Measurements from ENCODE around the gene AUTS2. TPM values are rescaled to one million over a fixed set of nuclear protein-coding genes. Genes with fewer than 3 reads are reported as not detected.

Gene AUTS2
- total RNA-seq, 3 donors from 2014 or later: 31.2 to 67.6 (median 36.5) TPM

GRCh38 chr7:70487428-70487827, 889.2 kb downstream of the AUTS2 start:
- intact Hi-C loops (cut with DNase I, micrococcal nuclease): no loop called here

GRCh38 chr7:70487886-70488285, 889.6 kb downstream of the AUTS2 start:
- intact Hi-C loops (cut with DNase I, micrococcal nuclease): no loop called here
- DNase-seq (no peak), ATAC-seq (no peak)
- no peaks in the 10 kb centered on the region for H3K9me3 ChIP-seq
- H3K4me3 ChIP-seq: no peak overlapping the region
- H3K36me3 ChIP-seq (ENCODE audit: low read depth): no peaks in the 10 kb centered on the region
- TF ChIP-seq CTCF (IDR thresholded peaks at IDR 0.05): no peak
- no peaks in the 10 kb centered on the region for H3K4me1 ChIP-seq (ENCODE audit: low read depth)

More at GRCh38 chr7:70487428-70487827, 889.2 kb downstream of the AUTS2 start:
- no peak for DNase-seq
- TF ChIP-seq CTCF (IDR thresholded peaks at IDR 0.05): no peak
- Histone ChIP-seq H3K36me3 (ENCODE audit: low read depth) (no peaks in the 10 kb centered on the region), H3K4me3 (no peak overlapping the region), H3K9me3 (no peaks in the 10 kb centered on the region), H3K4me1 (ENCODE audit: low read depth) (no peaks in the 10 kb centered on the region)
- no peak for ATAC-seq

GRCh38 chr7:70489813-70490212, 891.5 kb downstream of the AUTS2 start:
- Histone ChIP-seq H3K9me3 (no peaks in the 10 kb centered on the region), H3K4me3 (no peak overlapping the region), H3K4me1 (ENCODE audit: low read depth) (no peaks in the 10 kb centered on the region), H3K36me3 (ENCODE audit: low read depth) (no peaks in the 10 kb centered on the region)
- intact Hi-C loops (cut with DNase I, micrococcal nuclease): no loop called here
- no peak for ATAC-seq
- no peak for DNase-seq
- TF ChIP-seq CTCF (IDR thresholded peaks at IDR 0.05): no peak

- DNase-seq: no peak
- TF ChIP-seq CTCF (IDR thresholded peaks at IDR 0.05): no peak
- Histone ChIP-seq H3K4me1 (ENCODE audit: low read depth) (no peaks in the 10 kb centered on the region), H3K9me3 (no peaks in the 10 kb centered on the region), H3K36me3 (ENCODE audit: low read depth) (no peaks in the 10 kb centered on the region), H3K4me3 (no peak overlapping the region)
- intact Hi-C loops (cut with DNase I, micrococcal nuclease): no loop called here
- ATAC-seq: no peak
Measured at GRCh38 chr7:70492625-70493024, 894.4 kb downstream of the AUTS2 start.

GRCh38 chr7:70494225-70495032, 896.2 kb downstream of the AUTS2 start:
- H3K4me1 ChIP-seq (ENCODE audit: low read depth): no peaks in the 10 kb centered on the region
- ATAC-seq (no peak), DNase-seq (no peak)
- H3K4me3 ChIP-seq: no peak overlapping the region
- H3K36me3 ChIP-seq (ENCODE audit: low read depth): no peaks in the 10 kb centered on the region
- TF ChIP-seq CTCF (IDR thresholded peaks at IDR 0.05): no peak
- intact Hi-C loops (cut with DNase I, micrococcal nuclease): no loop called here
- H3K9me3 ChIP-seq: no peaks in the 10 kb centered on the region
